Prostate gland (tissue), 2 donors: Measurements from ENCODE around the gene CABP7.

Experiments
- POLR2A ChIP-seq: fragments of 450-650 bp; IDR thresholded peaks from one replicate; pipeline ENCODE4 v1.6.1; 2016; ENCODE audit warnings: antibody characterized with exemption, mild to moderate bottlenecking
- TF ChIP-seq, protein P1 (sequence below), 4 experiments: fragments of 200-600 bp in 2 of 4; fragments of 450-650 bp in 2 of 4; sonication (generic) in 2 of 4; IDR thresholded peaks; 1 replicate in 3 of 4; 2 replicates in 1 of 4; pipeline ENCODE4 v1.5.1; 2016 to 2019; ENCODE audit warnings: antibody characterized with exemption in 4 of 4, mild to moderate bottlenecking in 2 of 4, moderate library complexity in 2 of 4

- TF ChIP-seq, protein P1, sequence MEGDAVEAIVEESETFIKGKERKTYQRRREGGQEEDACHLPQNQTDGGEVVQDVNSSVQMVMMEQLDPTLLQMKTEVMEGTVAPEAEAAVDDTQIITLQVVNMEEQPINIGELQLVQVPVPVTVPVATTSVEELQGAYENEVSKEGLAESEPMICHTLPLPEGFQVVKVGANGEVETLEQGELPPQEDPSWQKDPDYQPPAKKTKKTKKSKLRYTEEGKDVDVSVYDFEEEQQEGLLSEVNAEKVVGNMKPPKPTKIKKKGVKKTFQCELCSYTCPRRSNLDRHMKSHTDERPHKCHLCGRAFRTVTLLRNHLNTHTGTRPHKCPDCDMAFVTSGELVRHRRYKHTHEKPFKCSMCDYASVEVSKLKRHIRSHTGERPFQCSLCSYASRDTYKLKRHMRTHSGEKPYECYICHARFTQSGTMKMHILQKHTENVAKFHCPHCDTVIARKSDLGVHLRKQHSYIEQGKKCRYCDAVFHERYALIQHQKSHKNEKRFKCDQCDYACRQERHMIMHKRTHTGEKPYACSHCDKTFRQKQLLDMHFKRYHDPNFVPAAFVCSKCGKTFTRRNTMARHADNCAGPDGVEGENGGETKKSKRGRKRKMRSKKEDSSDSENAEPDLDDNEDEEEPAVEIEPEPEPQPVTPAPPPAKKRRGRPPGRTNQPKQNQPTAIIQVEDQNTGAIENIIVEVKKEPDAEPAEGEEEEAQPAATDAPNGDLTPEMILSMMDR (IDR thresholded peaks at IDR 0.05), result no peak
- TF ChIP-seq POLR2A, result no peak
Observed at GRCh38 chr22:29710193-29710592, 9.6 kb upstream of the CABP7 start.
